Testis (tissue), 2 donors: ENCODE data around the gene PCDHGA8.
"Not testable (repeated sequence)": the region's sequence is repeated elsewhere in the genome, so short reads cannot be mapped to it uniquely, and the experiment has no call there.

Source experiments
- POLR2A ChIP-seq: fragments of 450-650 bp; IDR thresholded peaks from one replicate; pipeline ENCODE4 v1.6.1; 2017; ENCODE audit warnings: antibody characterized with exemption, mild to moderate bottlenecking, moderate library complexity
- TF ChIP-seq, protein P1 (sequence below), 3 experiments: fragments of 450-650 bp in 2 of 3; fragments of 200-600 bp in 1 of 3; sonication (generic) in 1 of 3; IDR thresholded peaks; one replicate each; pipeline ENCODE4 v1.5.1; 2016 to 2019; ENCODE audit warnings: antibody characterized with exemption in 3 of 3, mild to moderate bottlenecking in 2 of 3, moderate library complexity in 1 of 3

- TF ChIP-seq, protein P1, sequence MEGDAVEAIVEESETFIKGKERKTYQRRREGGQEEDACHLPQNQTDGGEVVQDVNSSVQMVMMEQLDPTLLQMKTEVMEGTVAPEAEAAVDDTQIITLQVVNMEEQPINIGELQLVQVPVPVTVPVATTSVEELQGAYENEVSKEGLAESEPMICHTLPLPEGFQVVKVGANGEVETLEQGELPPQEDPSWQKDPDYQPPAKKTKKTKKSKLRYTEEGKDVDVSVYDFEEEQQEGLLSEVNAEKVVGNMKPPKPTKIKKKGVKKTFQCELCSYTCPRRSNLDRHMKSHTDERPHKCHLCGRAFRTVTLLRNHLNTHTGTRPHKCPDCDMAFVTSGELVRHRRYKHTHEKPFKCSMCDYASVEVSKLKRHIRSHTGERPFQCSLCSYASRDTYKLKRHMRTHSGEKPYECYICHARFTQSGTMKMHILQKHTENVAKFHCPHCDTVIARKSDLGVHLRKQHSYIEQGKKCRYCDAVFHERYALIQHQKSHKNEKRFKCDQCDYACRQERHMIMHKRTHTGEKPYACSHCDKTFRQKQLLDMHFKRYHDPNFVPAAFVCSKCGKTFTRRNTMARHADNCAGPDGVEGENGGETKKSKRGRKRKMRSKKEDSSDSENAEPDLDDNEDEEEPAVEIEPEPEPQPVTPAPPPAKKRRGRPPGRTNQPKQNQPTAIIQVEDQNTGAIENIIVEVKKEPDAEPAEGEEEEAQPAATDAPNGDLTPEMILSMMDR (IDR thresholded peaks at IDR 0.05): peak in 2 of 3 experiments; percentile 53 to 59
- TF ChIP-seq POLR2A: not testable (repeated sequence)
Observed at GRCh38 chr5:141387557-141388311, 4.7 kb upstream of the PCDHGA8 start, which contains the start of gene PCDHGB4.
